Muscle of leg (tissue), 11 donors: ENCODE measurements around the gene BNIPL. TPM values are rescaled to one million over a fixed set of nuclear protein-coding genes. Genes with fewer than 3 reads are reported as not detected.
A peak's percentile ranks its signal among the peaks of the same experiment; 100 is the strongest.

Experiments used
- DNase-seq: peaks from one replicate; pipeline ENCODE4 v3.0.0; 2013
- H3K27ac ChIP-seq: one replicate; pipeline ENCODE4 v1.5.1; 2013; ENCODE audit warnings: mild to moderate bottlenecking, low read length, control low read depth
- H3K27me3 ChIP-seq: one replicate; pipeline ENCODE4 v1.6.1; 2013; ENCODE audit warnings: low read length; ENCODE audit not compliant: control insufficient read depth, insufficient read depth
- H3K36me3 ChIP-seq: one replicate; pipeline ENCODE4 v1.6.1; 2013; ENCODE audit warnings: low read length; ENCODE audit not compliant: control insufficient read depth, insufficient read depth
- H3K4me1 ChIP-seq: one replicate; pipeline ENCODE4 v1.6.1; 2013; ENCODE audit warnings: low read length; ENCODE audit not compliant: control insufficient read depth, insufficient read depth
- H3K4me3 ChIP-seq: one replicate; pipeline ENCODE4 v1.5.1; 2013; ENCODE audit warnings: low read length, control low read depth
- H3K9me3 ChIP-seq: replicated peaks from 2 replicates; pipeline ENCODE4 v1.6.1; 2013; ENCODE audit warnings: low read depth, low read length; ENCODE audit not compliant: control insufficient read depth
- WGBS: methylation state at CpG from one replicate; pipeline ENCODE4 v1.1.5; 2013; ENCODE audit warnings: missing lambda C conversion rate; ENCODE audit not compliant: insufficient coverage; 5-methylcytosine and 5-hydroxymethylcytosine counted together
- polyA plus RNA-seq, 8 donors: library from polyadenylated mRNA; unstranded; fragments of 120-200 nt; gene quantifications; one replicate each; pipeline versions ENCODE4 v1.2.1 to v1.2.3, GENCODE V29; 2013; ENCODE audit warnings: inconsistent platforms in 1 of 8, low replicate concordance in 1 of 8; ENCODE audit not compliant: insufficient read length in 8 of 8, insufficient read depth in 1 of 8
- total RNA-seq: library from RNA; stranded (reverse); fragments of 120-200 nt; gene quantifications from one replicate; pipeline ENCODE4 v1.2.4, GENCODE V29; 2013

BNIPL gene
- total and polyA plus RNA-seq, 9 donors: 0.22 to 5.1 (median 0.61) TPM

GRCh38 chr1:151069103-151069486 lies 32.7 kb downstream of the BNIPL start:
- Histone ChIP-seq H3K27ac (peak overlapping the region; percentile 100), H3K9me3 (no peaks in the 10 kb centered on the region), H3K27me3 (no peaks in the 10 kb centered on the region), H3K36me3 (peaks cover 3% of the 10 kb centered on the region), H3K4me3 (no peak overlapping the region), H3K4me1 (peaks cover 16% of the 10 kb centered on the region)
- no peak for DNase-seq
- no CpG with 5 or more reads among the region's 5 CpGs for WGBS

- whole genome bisulfite sequencing: 0% methylated on average over 31 of the region's 50 CpGs
- Histone ChIP-seq H3K9me3 (no peaks in the 10 kb centered on the region), H3K4me3 (peak within 1 kb of the TSS; percentile 99), H3K27ac (peak within 1 kb of the TSS; percentile 100), H3K4me1 (peaks cover 16% of the 10 kb centered on the region), H3K27me3 (no peaks in the 10 kb centered on the region), H3K36me3 (peaks cover 12% of the 10 kb centered on the region)
- peak; percentile 99 for DNase-seq
Observed at GRCh38 chr1:151070474-151071276, 34.3 kb downstream of the BNIPL start, which contains the start of gene GABPB2. Gene GABPB2, plus strand, starts transcription at chr1:151070761. Its CDS starts 17,429 bp downstream, at chr1:151088190.

- H3K27me3 ChIP-seq: no peaks in the 10 kb centered on the region
- H3K27ac ChIP-seq: no peak overlapping the region
- 75% methylated on average over 11 of the region's 13 CpGs for WGBS
Observed at GRCh38 chr1:151072224-151072623, 35.8 kb downstream of the BNIPL start.

GRCh38 chr1:151085953-151086559 lies 49.7 kb downstream of the BNIPL start:
- no peak for DNase-seq
- H3K4me3 ChIP-seq: no peak overlapping the region
- no peaks in the 10 kb centered on the region for H3K36me3 ChIP-seq
- no peaks in the 10 kb centered on the region for H3K4me1 ChIP-seq
- H3K9me3 ChIP-seq: no peaks in the 10 kb centered on the region
- WGBS: 86% methylated on average over 1 of the region's 4 CpGs
- no peaks in the 10 kb centered on the region for H3K27me3 ChIP-seq
- no peak overlapping the region for H3K27ac ChIP-seq

More at GRCh38 chr1:151072224-151072623, 35.8 kb downstream of the BNIPL start:
- H3K9me3 ChIP-seq: no peaks in the 10 kb centered on the region
- no peak overlapping the region for H3K4me3 ChIP-seq
- H3K4me1 ChIP-seq: peaks cover 16% of the 10 kb centered on the region
- no peak for DNase-seq
- H3K36me3 ChIP-seq: peaks cover 9% of the 10 kb centered on the region

Other genes with a start within 250 kb of the BNIPL start
- 110 TPM for gene CTSK, start 228.3 kb upstream of the BNIPL start, total RNA-seq
- 100 to 1,000 TPM in 1 of 8 donors, 10 to 100 TPM in 7; 42.9 to 102 (median 54.1) TPM for gene CTSK, start 228.3 kb upstream of the BNIPL start, polyA plus RNA-seq
- gene ARNT, start 160.0 kb upstream of the BNIPL start, total RNA-seq: 30.9 TPM
- 10 to 100 TPM; 30.2 to 44.1 (median 33.1) TPM for gene ARNT, start 160.0 kb upstream of the BNIPL start, polyA plus RNA-seq
- gene CTXND2, start 149.4 kb upstream of the BNIPL start, total RNA-seq: not detected
- gene CTXND2, start 149.4 kb upstream of the BNIPL start, polyA plus RNA-seq: not detected
- 40.6 TPM for gene SETDB1, start 110.2 kb upstream of the BNIPL start, total RNA-seq
- 10 to 100 TPM; 31.5 to 41.5 (median 36.3) TPM for gene SETDB1, start 110.2 kb upstream of the BNIPL start, polyA plus RNA-seq
- 47.3 TPM for gene CERS2, start 61.8 kb upstream of the BNIPL start, total RNA-seq
- gene CERS2, start 61.8 kb upstream of the BNIPL start, polyA plus RNA-seq: 100 to 1,000 TPM in 2 of 8 donors, 10 to 100 TPM in 6; 62.3 to 111 (median 84.0) TPM
- gene ANXA9, start 54.3 kb upstream of the BNIPL start, total RNA-seq: 0.04 TPM
- 1 to 10 TPM; 2.1 to 3.5 (median 2.5) TPM for gene ANXA9, start 54.3 kb upstream of the BNIPL start, polyA plus RNA-seq
- 15.7 TPM for gene MINDY1, start 29.7 kb upstream of the BNIPL start, total RNA-seq
- gene MINDY1, start 29.7 kb upstream of the BNIPL start, polyA plus RNA-seq: 10 to 100 TPM; 15.8 to 20.4 (median 17.0) TPM
- 19.3 TPM for gene PRUNE1, start 28.1 kb upstream of the BNIPL start, total RNA-seq
- gene PRUNE1, start 28.1 kb upstream of the BNIPL start, polyA plus RNA-seq: 10 to 100 TPM; 23.4 to 29.8 (median 25.6) TPM
- 2.6 TPM for gene C1orf56, start 11.2 kb downstream of the BNIPL start, total RNA-seq
- gene C1orf56, start 11.2 kb downstream of the BNIPL start, polyA plus RNA-seq: 1 to 10 TPM; 4.7 to 8.6 (median 5.9) TPM
- 42.6 TPM for gene CDC42SE1, start 23.0 kb downstream of the BNIPL start, total RNA-seq
- gene CDC42SE1, start 23.0 kb downstream of the BNIPL start, polyA plus RNA-seq: 10 to 100 TPM; 47.5 to 68.4 (median 54.3) TPM
- gene MLLT11, start 23.8 kb downstream of the BNIPL start, total RNA-seq: 5.5 TPM
- 10 to 100 TPM; 11.0 to 20.1 (median 15.2) TPM for gene MLLT11, start 23.8 kb downstream of the BNIPL start, polyA plus RNA-seq
- gene GABPB2, start 34.2 kb downstream of the BNIPL start, total RNA-seq: 8.2 TPM
- gene GABPB2, start 34.2 kb downstream of the BNIPL start, polyA plus RNA-seq: 1 to 10 TPM; 3.7 to 6.3 (median 4.8) TPM
- gene SEMA6C, start 110.0 kb downstream of the BNIPL start, total RNA-seq: 33.4 TPM
- 100 to 1,000 TPM in 1 of 8 donors, 10 to 100 TPM in 7; 56.3 to 112 (median 88.1) TPM for gene SEMA6C, start 110.0 kb downstream of the BNIPL start, polyA plus RNA-seq
- 3.0 TPM for gene TNFAIP8L2, start 120.1 kb downstream of the BNIPL start, total RNA-seq
- gene TNFAIP8L2, start 120.1 kb downstream of the BNIPL start, polyA plus RNA-seq: 1 to 10 TPM; 1.5 to 2.5 (median 2.1) TPM
- gene LYSMD1, start 129.3 kb downstream of the BNIPL start, total RNA-seq: 14.1 TPM
- 10 to 100 TPM; 10.2 to 12.9 (median 11.6) TPM for gene LYSMD1, start 129.3 kb downstream of the BNIPL start, polyA plus RNA-seq
- gene SCNM1, start 129.6 kb downstream of the BNIPL start, total RNA-seq: 53.6 TPM
- gene SCNM1, start 129.6 kb downstream of the BNIPL start, polyA plus RNA-seq: 10 to 100 TPM; 32.9 to 42.8 (median 36.7) TPM
- gene TMOD4, start 139.4 kb downstream of the BNIPL start, total RNA-seq: 15.2 TPM
- gene TMOD4, start 139.4 kb downstream of the BNIPL start, polyA plus RNA-seq: 10 to 100 TPM; 15.4 to 38.4 (median 22.6) TPM
- 45.0 TPM for gene VPS72, start 153.6 kb downstream of the BNIPL start, total RNA-seq
- gene VPS72, start 153.6 kb downstream of the BNIPL start, polyA plus RNA-seq: 10 to 100 TPM; 44.2 to 59.9 (median 52.8) TPM
- gene PIP5K1A, start 162.0 kb downstream of the BNIPL start, total RNA-seq: 27.1 TPM
- gene PIP5K1A, start 162.0 kb downstream of the BNIPL start, polyA plus RNA-seq: 10 to 100 TPM; 35.0 to 46.0 (median 38.3) TPM
- gene PSMD4, start 218.1 kb downstream of the BNIPL start, total RNA-seq: 183 TPM
- 100 to 1,000 TPM; 122 to 141 (median 128) TPM for gene PSMD4, start 218.1 kb downstream of the BNIPL start, polyA plus RNA-seq
- 8.5 TPM for gene ZNF687, start 245.7 kb downstream of the BNIPL start, total RNA-seq
- 10 to 100 TPM; 11.1 to 14.8 (median 13.7) TPM for gene ZNF687, start 245.7 kb downstream of the BNIPL start, polyA plus RNA-seq